IPS DF 4.7 (cell line): ENCODE data around the gene GALC.

Source experiments
- DNase-seq: peaks from one replicate; pipeline ENCODE4 v3.0.0-alpha.2; 2013; ENCODE audit warnings: low spot score; ENCODE audit errors: extremely low read depth

The GALC gene

GRCh38 chr14:88007608-88008007 is 14.6 kb upstream of the GALC start:
- DNase-seq = no peak

DNA sequence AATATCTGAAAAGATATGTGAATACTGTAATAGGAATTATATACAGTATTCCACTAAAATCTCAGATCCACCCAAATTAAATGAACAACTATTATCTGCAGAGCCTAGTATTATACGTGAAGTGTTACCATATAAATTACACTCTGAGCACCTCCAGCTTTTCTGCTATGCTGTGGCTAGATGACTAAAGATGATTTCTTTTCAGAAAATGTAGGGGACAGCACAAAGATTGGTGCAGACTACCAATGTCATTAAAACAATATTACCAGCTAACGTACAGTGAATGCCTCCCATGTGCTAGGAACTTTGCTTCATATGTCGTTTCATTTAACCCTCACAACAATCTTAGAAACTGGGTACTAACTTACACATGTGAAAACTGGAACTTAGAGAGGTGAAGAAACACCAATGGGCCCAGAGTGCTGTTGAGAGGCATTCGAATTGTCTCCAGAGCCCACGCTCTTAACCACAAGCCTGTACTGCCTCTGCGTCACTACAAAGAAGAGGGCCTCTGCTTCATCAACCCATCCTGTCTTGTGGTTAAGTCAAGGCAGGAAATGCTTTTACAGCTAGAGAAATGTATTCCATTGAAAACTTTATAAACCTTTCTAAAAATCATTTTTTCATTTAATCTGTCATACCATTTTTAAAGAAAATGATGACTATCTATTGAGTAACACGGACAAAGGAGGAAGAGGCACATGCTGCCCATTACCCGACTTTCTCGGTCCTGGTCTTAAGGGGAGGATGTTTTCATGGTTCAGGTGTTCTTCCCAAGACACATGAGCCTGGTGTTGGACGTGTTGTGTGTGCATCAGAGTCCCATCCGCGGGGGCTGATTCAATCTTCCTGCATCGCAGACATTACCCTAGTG is 13.2 kb upstream of the GALC start:
- DNase-seq = no peak

- DNase-seq = no peak
Observed at GRCh38 chr14:88005050-88005481, 12.1 kb upstream of the GALC start, which contains the start of gene GPR65. GPR65 (plus strand) TSS chr14:88005135; CDS start chr14:88010848, 5,713 bp downstream.

GRCh38 chr14:88004506-88005036 is 11.6 kb upstream of the GALC start:
- no peak for DNase-seq

GRCh38 chr14:88003425-88003824 is 10.4 kb upstream of the GALC start:
- DNase-seq = no peak

GRCh38 chr14:88002421-88003075 is 9.6 kb upstream of the GALC start:
- no peak for DNase-seq

- no peak for DNase-seq
Observed at GRCh38 chr14:87999277-87999676, 6.3 kb upstream of the GALC start.

GRCh38 chr14:87998482-87998881 is 5.5 kb upstream of the GALC start:
- no peak for DNase-seq

- DNase-seq = no peak
Observed at GRCh38 chr14:87996291-87996592, 3.3 kb upstream of the GALC start.

- DNase-seq = no peak
Observed at GRCh38 chr14:87995500-87996290, 2.7 kb upstream of the GALC start.

DNA sequence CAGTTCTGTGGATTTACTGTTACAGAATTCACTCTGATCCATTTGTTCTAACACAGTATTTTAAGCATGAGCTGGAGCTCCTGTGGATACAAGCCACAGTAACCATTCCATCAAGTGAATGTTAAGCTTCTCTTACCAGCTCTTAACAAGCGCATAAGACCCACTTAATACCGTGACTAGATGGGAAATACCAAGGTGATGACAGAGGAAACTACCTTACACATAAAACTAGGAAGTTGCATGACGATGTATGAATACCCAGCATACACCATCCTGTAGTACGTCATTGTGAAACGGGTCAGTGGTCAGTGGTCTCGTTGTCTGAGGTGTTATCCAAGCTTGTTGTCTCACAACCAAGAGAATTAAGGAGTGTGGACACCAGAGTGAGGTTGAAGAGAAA is 2.0 kb upstream of the GALC start:
- DNase-seq = no peak

GRCh38 chr14:87992346-87992717 is 650 bp downstream of the GALC start:
- DNase-seq = no peak

- no peak for DNase-seq
Observed at GRCh38 chr14:87990682-87991081, 2.3 kb downstream of the GALC start.

DNA sequence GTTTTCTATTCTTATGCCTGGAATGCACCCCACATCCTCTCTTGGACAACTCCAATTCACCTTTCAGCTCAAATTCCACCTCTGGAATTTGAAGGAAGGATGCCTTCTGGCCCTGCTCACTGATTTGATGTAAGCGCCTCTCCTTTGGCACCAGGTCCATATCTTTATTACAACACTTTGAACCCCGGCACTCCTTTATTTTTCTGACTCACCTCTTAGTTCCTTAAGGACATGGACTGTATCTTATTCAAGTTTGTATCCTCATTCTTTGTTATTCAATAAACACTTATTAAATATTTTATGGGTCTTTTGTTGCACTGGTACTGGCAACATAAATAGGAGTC is 3.1 kb downstream of the GALC start:
- no peak for DNase-seq

- DNase-seq = no peak
Observed at GRCh38 chr14:87989221-87989955, 3.6 kb downstream of the GALC start.

- DNase-seq = no peak
Observed at GRCh38 chr14:87979689-87980088, 13.3 kb downstream of the GALC start.

DNA sequence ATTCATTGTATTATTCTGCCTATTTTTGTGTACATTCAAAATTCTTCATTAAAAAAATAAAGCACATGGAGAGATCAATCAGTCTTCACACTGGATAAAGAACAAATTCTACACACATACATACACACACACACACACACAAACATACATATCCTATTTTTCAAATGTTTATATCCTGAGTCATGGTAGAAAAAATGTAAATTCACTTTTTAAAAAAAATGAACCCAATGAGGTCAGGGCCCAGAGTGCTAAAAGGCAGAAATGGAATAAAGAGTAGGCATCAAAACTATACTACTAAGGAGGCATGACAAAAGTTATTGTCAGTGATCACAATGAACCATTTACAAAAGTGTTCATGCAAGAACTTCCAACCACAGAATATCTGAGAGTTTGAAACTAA is 17.3 kb downstream of the GALC start:
- DNase-seq = no peak

- DNase-seq = no peak
Observed at GRCh38 chr14:87971010-87971409, 22.0 kb downstream of the GALC start.

DNA sequence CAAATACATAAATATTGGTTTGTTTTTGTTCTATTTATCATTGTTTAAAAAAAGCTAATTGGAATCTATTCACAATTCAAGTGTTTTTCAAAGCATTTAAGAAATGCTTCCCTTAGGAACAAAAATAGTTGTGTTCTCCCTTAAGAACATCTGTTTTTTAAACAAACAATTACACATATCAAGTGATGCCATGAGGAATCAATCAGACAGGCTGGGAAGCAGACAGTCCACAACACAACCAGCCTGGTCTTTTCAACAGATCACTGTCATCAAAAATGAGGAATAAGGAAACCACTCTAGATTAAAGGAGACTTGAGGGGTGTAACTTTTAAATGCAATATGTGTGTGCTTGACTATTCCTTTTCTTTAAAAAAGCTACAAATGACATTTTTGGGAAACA is 25.5 kb downstream of the GALC start:
- DNase-seq = no peak

DNA sequence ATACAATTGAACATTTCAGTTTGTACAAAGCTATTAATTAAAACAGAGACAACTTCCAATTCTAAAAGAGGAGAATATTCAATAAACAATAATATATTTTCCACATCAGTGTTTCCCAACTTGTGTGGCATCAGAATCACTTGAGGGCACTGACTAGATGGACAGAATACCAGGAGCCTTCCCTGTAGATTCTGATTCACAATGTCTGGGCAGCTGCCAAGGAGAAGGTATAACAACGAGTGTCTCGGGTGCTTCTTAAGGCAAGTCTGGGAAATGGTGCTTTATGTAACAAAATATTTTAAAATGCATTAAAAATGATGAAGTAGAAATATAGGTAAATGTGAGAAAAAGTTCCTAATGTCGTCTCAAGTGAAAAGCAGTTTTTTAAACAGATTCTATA is 26.2 kb downstream of the GALC start:
- DNase-seq = no peak

GRCh38 chr14:87961246-87961645 is 31.7 kb downstream of the GALC start:
- no peak for DNase-seq
